Activated CD8-positive, alpha-beta T cell treated with anti-CD3 and anti-CD28 coated beads for 36 hours (primary cell): ENCODE measurements around the gene FBXO24. TPM values are rescaled to one million over a fixed set of nuclear protein-coding genes. Genes with fewer than 3 reads are reported as not detected.

ENCODE experiments used
- ATAC-seq: fragments of 200-7000 bp; cut with Tn5 transposase; one replicate; pipeline ENCODE4 v1.10.0; 2021; ENCODE audit warnings: mild to moderate bottlenecking, moderate library complexity
- CTCF ChIA-PET: fragments of 350-600 bp; sonication (Branson Sonifier 250); formaldehyde crosslinking; loops from one replicate; lab custom pipeline; 2021; ENCODE audit warnings: antibody characterized with exemption; lab: Charles Lee
- POLR2A ChIA-PET: fragments of 350-600 bp; sonication (Branson Sonifier 250); formaldehyde crosslinking; loops from one replicate; lab custom pipeline; 2021; ENCODE audit warnings: antibody characterized with exemption; lab: Charles Lee
- DNase-seq: peaks from one replicate; pipeline ENCODE4 v3.0.0-alpha.2; 2020
- H3K27ac Mint-ChIP-seq: one replicate; pipeline ENCODE4 v1.8.0; 2021; ENCODE audit warnings: mild to moderate bottlenecking, mixed read lengths
- H3K27me3 Mint-ChIP-seq: one replicate; pipeline ENCODE4 v1.8.0; 2021; ENCODE audit warnings: mixed read lengths
- H3K36me3 Mint-ChIP-seq: one replicate; pipeline ENCODE4 v1.8.0; 2021; ENCODE audit warnings: low read depth, mixed read lengths
- H3K4me1 Mint-ChIP-seq: one replicate; pipeline ENCODE4 v1.8.0; 2021; ENCODE audit warnings: low read depth, mixed read lengths
- H3K4me3 Mint-ChIP-seq: one replicate; pipeline ENCODE4 v1.8.0; 2021; ENCODE audit warnings: mild to moderate bottlenecking, moderate library complexity, mixed read lengths
- H3K9me3 Mint-ChIP-seq: one replicate; pipeline ENCODE4 v1.8.0; 2021; ENCODE audit warnings: mixed read lengths
- CTCF ChIP-seq: fragments of 200-600 bp; IDR thresholded peaks from one replicate; pipeline ENCODE4 v1.8.0; 2022; ENCODE audit warnings: antibody characterized with exemption, mild to moderate bottlenecking
- intact Hi-C: fragments of 100-400 bp; cut with micrococcal nuclease; formaldehyde crosslinking; loops from one replicate; pipeline ENCODE4 v1.10.0; 2022
- total RNA-seq, 2 experiments: library from RNA; stranded (reverse); gene quantifications; one replicate each; pipeline ENCODE4 v1.2.3, GENCODE V29; 2021

FBXO24 gene
- total RNA-seq, 2 experiments from 2014 or later, result 1.4 to 1.5 TPM

- intact Hi-C loops, result no loop called here
- TF ChIP-seq CTCF, result no peak
- ChIA-PET CTCF (interaction anchor here (1.4 to 1.5 kb wide), 2 partner anchors 9 to 36 kb away, joined by 3 read pairs; no protein-coding TSS in a partner anchor), POLR2A (no interaction called here)
- no peaks in the 10 kb centered on the region for H3K36me3 Mint-ChIP-seq
- no peaks in the 10 kb centered on the region for H3K27me3 Mint-ChIP-seq
- no peak overlapping the region for H3K27ac Mint-ChIP-seq
- DNase-seq (no peak), ATAC-seq (no peak)
- H3K4me1 Mint-ChIP-seq, result peaks cover 3% of the 10 kb centered on the region
- no peaks in the 10 kb centered on the region for H3K9me3 Mint-ChIP-seq
- H3K4me3 Mint-ChIP-seq, result no peak overlapping the region
Observed at GRCh38 chr7:100598425-100598824, 12.3 kb downstream of the FBXO24 start.

- H3K9me3 Mint-ChIP-seq, result no peaks in the 10 kb centered on the region
- intact Hi-C loops, result loop anchor here (10.0 kb wide), 1 partner anchor 75 kb away; the partner anchor contains the start of gene GNB2
- peaks cover under 1% of the 10 kb centered on the region for H3K27me3 Mint-ChIP-seq
- peaks cover 13% of the 10 kb centered on the region for H3K4me1 Mint-ChIP-seq
- H3K4me3 Mint-ChIP-seq, result no peak overlapping the region
- POLR2A ChIA-PET, result no interaction called here
- ATAC-seq, result no peak
- no peak for TF ChIP-seq CTCF
- CTCF ChIA-PET, result no interaction called here
- H3K36me3 Mint-ChIP-seq, result no peaks in the 10 kb centered on the region
- no peak overlapping the region for H3K27ac Mint-ChIP-seq
- DNase-seq, result no peak
Observed at GRCh38 chr7:100599911-100600729, 14.0 kb downstream of the FBXO24 start.

GRCh38 chr7:100600730-100601038, 14.6 kb downstream of the FBXO24 start:
- Mint-ChIP-seq H3K4me3 (no peak overlapping the region), H3K27me3 (peaks cover 3% of the 10 kb centered on the region), H3K27ac (no peak overlapping the region), H3K4me1 (peaks cover 18% of the 10 kb centered on the region), H3K36me3 (no peaks in the 10 kb centered on the region), H3K9me3 (no peaks in the 10 kb centered on the region)
- ChIA-PET CTCF (no interaction called here), POLR2A (no interaction called here)
- intact Hi-C loops, result loop anchor here (10.0 kb wide), 1 partner anchor 74 kb away; the partner anchor contains the start of gene GNB2
- ATAC-seq (no peak), DNase-seq (no peak)
- TF ChIP-seq CTCF, result no peak

DNA sequence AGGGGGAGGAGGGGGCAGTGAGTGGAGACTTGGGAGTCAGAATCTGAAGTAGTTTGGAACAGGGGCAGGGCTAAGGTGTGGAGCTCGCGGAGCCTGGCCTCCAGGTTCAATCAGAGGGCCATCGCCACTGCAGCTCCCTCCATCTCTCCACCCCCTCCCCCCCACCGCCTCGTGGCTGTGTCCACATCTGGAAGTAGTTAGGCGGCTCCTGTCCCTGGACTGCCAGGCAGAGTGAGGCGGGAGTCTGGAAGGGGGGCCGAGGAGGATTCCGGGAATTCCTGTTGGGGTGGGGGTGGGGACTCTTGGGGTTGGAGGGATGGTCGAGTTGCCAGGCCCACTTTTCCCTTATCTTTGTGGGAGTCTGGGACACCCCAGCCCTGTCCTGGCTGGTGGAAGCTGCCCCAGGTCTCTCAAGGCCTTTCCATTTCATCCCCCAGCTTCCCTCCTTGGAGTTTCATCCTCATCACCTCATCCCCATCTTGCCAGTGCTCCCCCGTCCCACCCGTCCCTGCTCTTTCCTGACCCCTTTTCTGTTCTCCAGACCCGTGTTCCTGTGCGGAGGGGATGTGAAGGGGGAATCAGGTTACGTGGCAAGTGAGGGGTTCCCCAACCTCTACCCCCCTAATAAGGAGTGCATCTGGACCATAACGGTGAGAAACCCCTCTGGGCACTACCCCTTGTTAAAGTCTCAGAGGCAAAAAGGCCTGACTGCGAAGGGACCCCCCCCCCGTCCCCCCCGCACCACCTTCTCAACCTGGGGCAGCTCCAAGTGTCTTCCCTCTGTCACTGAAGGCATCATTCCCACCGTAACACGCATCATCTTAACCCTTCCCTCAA, 17.0 kb downstream of the FBXO24 start:
- ChIA-PET CTCF (interaction anchor here (1.0 to 1.6 kb wide), 5 partner anchors 9 to 102 kb away, joined by 3 to 7 read pairs (median 4); partner anchors contain the start of genes FBXO24, MOSPD3 and POP7), POLR2A (interaction anchor here (0.5 to 2.1 kb wide), 5 partner anchors 9 to 217 kb away, joined by 3 to 14 read pairs (median 3); partner anchors contain the start of genes FBXO24, LRCH4, MEPCE and MOSPD3)
- no peak for TF ChIP-seq CTCF
- DNase-seq (no peak), ATAC-seq (no peak)
- Mint-ChIP-seq H3K4me1 (peaks cover 22% of the 10 kb centered on the region), H3K36me3 (no peaks in the 10 kb centered on the region), H3K27ac (peak overlapping the region; percentile 82), H3K27me3 (peaks cover 3% of the 10 kb centered on the region), H3K4me3 (peak overlapping the region; percentile 78), H3K9me3 (no peaks in the 10 kb centered on the region)
- intact Hi-C loops, result loop anchor here (10.0 kb wide), 1 partner anchor 72 kb away; the partner anchor contains the start of gene GNB2
